Activated gamma-delta T cell treated with Interleukin-2 at 50 U/mL for 16 hours (primary cell): ENCODE data around the gene BID.

Experiments used
- DNase-seq: peaks from one replicate; pipeline ENCODE4 v3.0.0-alpha.2; 2020

Gene BID

GRCh38 chr22:17782621-17783020 lies 8.4 kb upstream of the BID start:
- no peak for DNase-seq

GRCh38 chr22:17782158-17782557 lies 7.9 kb upstream of the BID start:
- DNase-seq = no peak

- DNase-seq = peak; percentile 58
Observed at GRCh38 chr22:17781319-17782031, 7.2 kb upstream of the BID start.

GRCh38 chr22:17780741-17781318 lies 6.6 kb upstream of the BID start:
- DNase-seq = no peak

GRCh38 chr22:17780116-17780740 lies 6.0 kb upstream of the BID start:
- no peak for DNase-seq

- DNase-seq = no peak
Observed at GRCh38 chr22:17779286-17780115, 5.2 kb upstream of the BID start.

- no peak for DNase-seq
Observed at GRCh38 chr22:17778412-17778976, 4.2 kb upstream of the BID start.

GRCh38 chr22:17777717-17778044 lies 3.4 kb upstream of the BID start:
- DNase-seq = no peak

GRCh38 chr22:17777005-17777716 lies 2.9 kb upstream of the BID start:
- peak; percentile 70 for DNase-seq

GRCh38 chr22:17775781-17776465 lies 1.7 kb upstream of the BID start:
- no peak for DNase-seq

- no peak for DNase-seq
Observed at GRCh38 chr22:17774926-17775685, 837 bp upstream of the BID start.

GRCh38 chr22:17773606-17774205 lies 563 bp downstream of the BID start:
- peak; percentile 56 for DNase-seq

GRCh38 chr22:17772958-17773605 lies 1.2 kb downstream of the BID start:
- no peak for DNase-seq

- DNase-seq = no peak
Observed at GRCh38 chr22:17772249-17772957, 1.9 kb downstream of the BID start.

- DNase-seq = no peak
Observed at GRCh38 chr22:17770180-17771077, 3.8 kb downstream of the BID start.

- no peak for DNase-seq
Observed at GRCh38 chr22:17769716-17770082, 4.6 kb downstream of the BID start.

- no peak for DNase-seq
Observed at GRCh38 chr22:17769013-17769715, 5.1 kb downstream of the BID start.
